Measurements from ENCODE around the gene CSNK1G2.

- TF ChIP-seq POLR2A (IDR thresholded peaks at IDR 0.05), result no peak
- no peak for TF ChIP-seq POLR2AphosphoS5 (IDR thresholded peaks at IDR 0.05)
- no peak for TF ChIP-seq CTCF (IDR thresholded peaks at IDR 0.05)
Measured at GRCh38 chr19:1959928-1960589, 19.1 kb downstream of the CSNK1G2 start.
